Measurements from ENCODE around the gene FOXK2. TPM values are rescaled to one million over a fixed set of nuclear protein-coding genes. Genes with fewer than 3 reads are reported as not detected.
"Not testable (repeated sequence)": the region's sequence is repeated elsewhere in the genome, so short reads cannot be mapped to it uniquely, and the experiment has no call there.

FOXK2 gene
- total RNA-seq, 1 donor from 2014 or later: 49.5 TPM

DNA sequence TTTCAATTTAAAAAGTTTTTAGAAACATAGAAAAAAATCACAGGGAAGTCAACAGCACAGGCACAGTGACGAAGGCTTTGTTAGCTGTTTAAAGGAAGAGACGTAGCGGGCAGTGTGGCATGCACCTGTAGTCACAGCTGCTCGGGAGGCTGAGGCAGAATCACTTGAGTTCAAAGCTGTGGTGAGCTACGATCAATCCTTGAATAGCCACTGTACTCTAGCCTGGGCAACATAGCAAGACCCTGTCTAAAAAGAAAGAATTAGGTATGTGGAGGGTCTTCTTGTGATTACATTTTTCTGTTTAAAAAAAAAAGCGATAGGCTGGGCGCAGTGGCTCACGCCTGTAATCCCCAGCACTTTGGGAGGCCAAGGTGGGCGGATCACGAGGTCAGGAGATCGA lies 50.1 kb downstream of the FOXK2 start:
- peaks cover 23% of the 10 kb centered on the region for H3K4me1 Mint-ChIP-seq (ENCODE audit: low read depth)
- TF ChIP-seq, protein P1, sequence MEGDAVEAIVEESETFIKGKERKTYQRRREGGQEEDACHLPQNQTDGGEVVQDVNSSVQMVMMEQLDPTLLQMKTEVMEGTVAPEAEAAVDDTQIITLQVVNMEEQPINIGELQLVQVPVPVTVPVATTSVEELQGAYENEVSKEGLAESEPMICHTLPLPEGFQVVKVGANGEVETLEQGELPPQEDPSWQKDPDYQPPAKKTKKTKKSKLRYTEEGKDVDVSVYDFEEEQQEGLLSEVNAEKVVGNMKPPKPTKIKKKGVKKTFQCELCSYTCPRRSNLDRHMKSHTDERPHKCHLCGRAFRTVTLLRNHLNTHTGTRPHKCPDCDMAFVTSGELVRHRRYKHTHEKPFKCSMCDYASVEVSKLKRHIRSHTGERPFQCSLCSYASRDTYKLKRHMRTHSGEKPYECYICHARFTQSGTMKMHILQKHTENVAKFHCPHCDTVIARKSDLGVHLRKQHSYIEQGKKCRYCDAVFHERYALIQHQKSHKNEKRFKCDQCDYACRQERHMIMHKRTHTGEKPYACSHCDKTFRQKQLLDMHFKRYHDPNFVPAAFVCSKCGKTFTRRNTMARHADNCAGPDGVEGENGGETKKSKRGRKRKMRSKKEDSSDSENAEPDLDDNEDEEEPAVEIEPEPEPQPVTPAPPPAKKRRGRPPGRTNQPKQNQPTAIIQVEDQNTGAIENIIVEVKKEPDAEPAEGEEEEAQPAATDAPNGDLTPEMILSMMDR (IDR thresholded peaks at IDR 0.05): no peak
- peaks cover 22% of the 10 kb centered on the region for H3K36me3 Mint-ChIP-seq (ENCODE audit: low read depth)
- H3K27ac Mint-ChIP-seq (ENCODE audit: unreplicated experiment): no peak overlapping the region
- no peak overlapping the region for H3K4me3 Mint-ChIP-seq (ENCODE audit: unreplicated experiment)
- DNase-seq (ENCODE audit: low spot score): peak; percentile 13
- H3K27me3 Mint-ChIP-seq (ENCODE audit: low read depth): no peaks in the 10 kb centered on the region
- no peaks in the 10 kb centered on the region for H3K9me3 Mint-ChIP-seq (ENCODE audit: low read depth)

DNA sequence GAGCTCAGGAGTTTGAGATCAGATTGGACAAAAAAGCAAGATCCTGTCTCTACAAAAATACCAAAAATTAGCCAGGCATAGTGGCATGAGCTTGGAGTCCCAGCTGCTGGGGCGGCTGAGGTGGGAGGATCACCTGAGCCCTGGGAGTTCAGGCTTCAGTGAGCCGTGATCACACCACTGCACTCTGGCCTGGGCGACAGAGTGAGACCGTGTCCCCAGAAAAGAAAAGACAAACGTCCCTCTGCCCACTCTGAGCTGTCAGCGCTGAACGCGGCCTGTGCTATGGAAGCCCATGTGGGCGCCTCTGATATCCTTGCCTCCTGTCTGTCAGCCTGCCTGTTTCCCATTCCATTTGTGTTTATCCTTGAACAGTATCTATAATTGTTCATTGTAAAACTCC lies 50.7 kb downstream of the FOXK2 start:
- H3K27ac Mint-ChIP-seq (ENCODE audit: unreplicated experiment): no peak overlapping the region

DNA sequence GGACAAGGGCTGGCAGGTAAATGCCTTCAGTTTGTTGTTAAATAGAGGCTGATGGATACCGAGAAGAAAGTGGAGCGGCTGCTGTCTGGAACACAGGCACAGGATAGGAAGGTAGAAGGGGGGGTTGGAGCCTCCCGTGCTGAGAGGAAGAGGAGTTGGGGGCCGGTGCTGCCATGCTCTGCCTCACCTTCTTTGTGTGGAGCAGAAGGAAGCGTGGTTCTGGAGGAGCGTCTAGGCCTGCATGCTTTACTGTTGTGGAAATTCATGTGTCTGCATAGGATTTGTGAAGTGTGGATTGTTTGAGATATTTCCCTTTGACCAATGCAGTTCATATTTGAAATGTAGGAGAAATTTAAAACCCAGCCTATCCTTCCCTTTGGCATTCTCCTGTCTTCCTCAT lies 52.3 kb downstream of the FOXK2 start:
- H3K9me3 Mint-ChIP-seq (ENCODE audit: low read depth): no peaks in the 10 kb centered on the region
- H3K36me3 Mint-ChIP-seq (ENCODE audit: low read depth): peaks cover 17% of the 10 kb centered on the region
- peaks cover 11% of the 10 kb centered on the region for H3K4me1 Mint-ChIP-seq (ENCODE audit: low read depth)
- no peaks in the 10 kb centered on the region for H3K27me3 Mint-ChIP-seq (ENCODE audit: low read depth)
- no peak overlapping the region for H3K4me3 Mint-ChIP-seq (ENCODE audit: unreplicated experiment)
- DNase-seq (ENCODE audit: low spot score): peak; percentile 34
- TF ChIP-seq, protein P1 (IDR thresholded peaks at IDR 0.05): no peak
- peak overlapping the region; percentile 45 for H3K27ac Mint-ChIP-seq (ENCODE audit: unreplicated experiment)

More for the DNA sequence above, 50.7 kb downstream of the FOXK2 start:
- TF ChIP-seq, protein P1 (IDR thresholded peaks at IDR 0.05): no peak
- Mint-ChIP-seq H3K4me3 (ENCODE audit: unreplicated experiment) (no peak overlapping the region), H3K9me3 (ENCODE audit: low read depth) (no peaks in the 10 kb centered on the region), H3K27me3 (ENCODE audit: low read depth) (no peaks in the 10 kb centered on the region), H3K4me1 (ENCODE audit: low read depth) (peaks cover 20% of the 10 kb centered on the region), H3K36me3 (ENCODE audit: low read depth) (peaks cover 17% of the 10 kb centered on the region)
- DNase-seq (ENCODE audit: low spot score): peak; percentile 40

DNA sequence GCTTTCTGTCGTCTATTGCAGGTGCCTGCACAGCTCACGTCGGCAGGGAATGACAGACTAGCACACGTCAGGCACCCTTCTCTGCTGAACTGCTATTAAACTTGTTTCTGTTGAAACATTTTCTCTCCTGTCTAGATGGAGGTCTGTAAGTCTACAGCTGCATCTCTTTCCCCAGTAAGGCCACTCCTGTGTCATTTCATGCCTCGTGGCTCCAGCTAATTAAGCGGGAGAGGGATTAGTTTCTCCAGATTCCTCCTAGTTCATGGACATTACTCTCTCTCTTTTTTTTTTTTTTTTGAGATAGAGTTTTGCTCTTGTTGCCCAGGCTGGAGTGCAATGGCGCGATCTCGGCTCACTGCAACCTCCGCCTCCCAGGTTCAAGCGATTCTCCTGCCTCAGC lies 54.5 kb downstream of the FOXK2 start:
- H3K9me3 Mint-ChIP-seq (ENCODE audit: low read depth): no peaks in the 10 kb centered on the region
- peak overlapping the region; percentile 22 for H3K27ac Mint-ChIP-seq (ENCODE audit: unreplicated experiment)
- H3K36me3 Mint-ChIP-seq (ENCODE audit: low read depth): peaks cover 17% of the 10 kb centered on the region
- no peaks in the 10 kb centered on the region for H3K27me3 Mint-ChIP-seq (ENCODE audit: low read depth)
- no peak overlapping the region for H3K4me3 Mint-ChIP-seq (ENCODE audit: unreplicated experiment)
- peaks cover 2% of the 10 kb centered on the region for H3K4me1 Mint-ChIP-seq (ENCODE audit: low read depth)
- TF ChIP-seq, protein P1 (IDR thresholded peaks at IDR 0.05): no peak
- no peak for DNase-seq (ENCODE audit: low spot score)

DNA sequence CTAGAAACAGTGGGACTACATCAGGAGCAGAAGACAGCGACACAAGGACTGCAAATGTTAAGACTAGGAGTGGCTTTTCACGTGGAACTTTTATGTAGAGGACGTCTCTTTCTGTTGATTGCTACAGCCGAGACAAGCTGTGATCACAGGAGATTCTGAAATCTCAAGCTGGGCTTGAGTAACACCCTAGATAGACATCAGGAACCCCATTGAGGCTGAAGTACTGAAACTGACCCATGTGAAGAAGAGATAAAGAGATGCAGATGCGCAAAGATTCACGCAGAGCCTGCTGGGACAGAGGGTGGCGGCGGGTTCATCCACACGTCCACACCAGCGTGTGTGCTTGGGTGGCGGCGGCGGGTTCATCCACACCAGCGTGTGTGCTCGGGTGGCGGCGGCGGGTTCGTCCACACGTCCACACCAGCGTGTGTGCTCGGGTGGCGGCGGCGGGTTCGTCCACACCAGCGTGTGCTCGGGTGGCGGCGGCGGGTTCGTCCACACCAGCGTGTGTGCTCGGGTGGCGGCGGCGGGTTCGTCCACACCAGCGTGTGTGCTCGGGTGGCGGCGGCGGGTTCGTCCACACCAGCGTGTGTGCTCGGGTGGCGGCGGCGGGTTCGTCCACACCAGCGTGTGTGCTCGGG lies 56.2 kb downstream of the FOXK2 start:
- not testable (repeated sequence) for H3K4me3 Mint-ChIP-seq (ENCODE audit: unreplicated experiment); H3K27ac Mint-ChIP-seq (ENCODE audit: unreplicated experiment); H3K4me1 Mint-ChIP-seq (ENCODE audit: low read depth); H3K27me3 Mint-ChIP-seq (ENCODE audit: low read depth); H3K9me3 Mint-ChIP-seq (ENCODE audit: low read depth); DNase-seq (ENCODE audit: low spot score)
- H3K36me3 Mint-ChIP-seq (ENCODE audit: low read depth): peaks cover 13% of the 10 kb centered on the region

DNA sequence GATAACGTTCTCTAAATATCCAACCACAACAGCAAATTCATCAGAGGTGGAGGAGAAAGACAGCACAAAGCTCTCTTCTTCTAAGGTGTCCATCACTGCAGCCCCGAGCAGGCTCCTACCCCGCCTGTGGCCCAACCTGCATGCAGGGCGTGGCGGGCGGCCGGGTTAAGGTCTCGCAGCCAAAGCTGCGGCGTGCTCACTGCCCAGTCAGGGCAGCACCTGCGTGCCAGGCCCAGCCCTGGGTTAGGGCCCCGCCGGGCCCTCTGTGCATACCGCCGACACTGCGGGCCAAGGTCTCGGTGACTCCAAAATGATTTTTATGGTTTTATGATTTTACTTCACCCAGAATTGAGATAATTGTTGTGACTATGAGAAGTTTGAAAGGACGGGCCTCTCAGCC lies 57.8 kb downstream of the FOXK2 start:
- Mint-ChIP-seq H3K9me3 (ENCODE audit: low read depth) (no peaks in the 10 kb centered on the region), H3K4me1 (ENCODE audit: low read depth) (no peaks in the 10 kb centered on the region), H3K27ac (ENCODE audit: unreplicated experiment) (no peak overlapping the region), H3K36me3 (ENCODE audit: low read depth) (peaks cover 7% of the 10 kb centered on the region), H3K4me3 (ENCODE audit: unreplicated experiment) (no peak overlapping the region), H3K27me3 (ENCODE audit: low read depth) (no peaks in the 10 kb centered on the region)
- TF ChIP-seq, protein P1 (IDR thresholded peaks at IDR 0.05): no peak
- DNase-seq (ENCODE audit: low spot score): no peak

DNA sequence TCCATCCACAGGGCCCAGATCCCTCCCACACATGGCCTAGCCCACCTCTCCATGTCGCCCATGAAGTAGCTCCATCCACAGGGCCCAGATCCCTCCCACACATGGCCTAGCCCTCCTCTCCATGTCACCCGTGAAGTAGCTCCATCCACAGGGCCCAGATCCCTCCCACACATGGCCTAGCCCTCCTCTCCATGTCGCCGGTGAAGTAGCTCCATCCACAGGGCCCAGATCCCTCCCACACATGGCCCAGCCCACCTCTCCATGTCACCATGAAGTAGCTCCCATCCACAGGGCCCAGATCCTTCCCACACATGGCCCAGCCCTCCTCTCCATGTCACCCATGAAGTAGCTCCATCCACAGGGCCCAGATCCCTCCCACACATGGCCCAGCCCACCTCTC lies 60.4 kb downstream of the FOXK2 start:
- not testable (repeated sequence) for H3K36me3 Mint-ChIP-seq (ENCODE audit: low read depth); H3K27ac Mint-ChIP-seq (ENCODE audit: unreplicated experiment); DNase-seq (ENCODE audit: low spot score); H3K4me3 Mint-ChIP-seq (ENCODE audit: unreplicated experiment); H3K4me1 Mint-ChIP-seq (ENCODE audit: low read depth); H3K9me3 Mint-ChIP-seq (ENCODE audit: low read depth); H3K27me3 Mint-ChIP-seq (ENCODE audit: low read depth)
